ENCODE data around the gene RASGRP4.

RASGRP4 gene

GRCh38 chr19:38400361-38400760 lies 25.7 kb downstream of the RASGRP4 start:
- H3K79me2 ChIP-seq (ENCODE audit: insufficient read depth, low read length), result no peaks in the 10 kb centered on the region
- no peak overlapping the region for H3K4me2 ChIP-seq (ENCODE audit: low read length)
- no peaks in the 10 kb centered on the region for H3K27me3 ChIP-seq (ENCODE audit: insufficient read depth, low read length)
- TF ChIP-seq EZH2 (IDR thresholded peaks at IDR 0.05; ENCODE audit: borderline replicate concordance, low read length) (no peak), CTCF (IDR thresholded peaks at IDR 0.05; ENCODE audit: low read length) (no peak)
- H3K9me2 ChIP-seq (ENCODE audit: low read depth, low read length), result no peaks in the 10 kb centered on the region
- H3K9me3 ChIP-seq (ENCODE audit: low read length), result no peaks in the 10 kb centered on the region
- H3K27ac ChIP-seq (ENCODE audit: low read depth, low read length, poor library complexity, severe bottlenecking), result no peak overlapping the region
- no peaks in the 10 kb centered on the region for H3F3A ChIP-seq (ENCODE audit: insufficient read depth, low read length)
- no peak overlapping the region for H2AFZ ChIP-seq (ENCODE audit: low read length)
- H3K36me3 ChIP-seq (ENCODE audit: insufficient read depth, low read length), result 0 out of 2 replicates have a peak, but pooled peaks cover 7% of the 10 kb centered on the region
- H3K4me1 ChIP-seq (ENCODE audit: insufficient read depth, low read length, severe bottlenecking), result peaks cover 10% of the 10 kb centered on the region
- H4K20me1 ChIP-seq (ENCODE audit: insufficient read depth, low read length), result no peaks in the 10 kb centered on the region
- no peak overlapping the region for H3K9ac ChIP-seq (ENCODE audit: low read length)
- H3K4me3 ChIP-seq (ENCODE audit: low read depth, low read length, poor library complexity, severe bottlenecking), result no peak overlapping the region

- Histone ChIP-seq H2AFZ (ENCODE audit: low read length) (no peak overlapping the region), H3K27ac (ENCODE audit: low read depth, low read length, poor library complexity, severe bottlenecking) (no peak overlapping the region), H3K36me3 (ENCODE audit: insufficient read depth, low read length) (no peaks in the 10 kb centered on the region), H3K9me2 (ENCODE audit: low read depth, low read length) (no peaks in the 10 kb centered on the region), H3K4me3 (ENCODE audit: low read depth, low read length, poor library complexity, severe bottlenecking) (no peak overlapping the region), H3K9ac (ENCODE audit: low read length) (no peak overlapping the region), H3K27me3 (ENCODE audit: insufficient read depth, low read length) (no peaks in the 10 kb centered on the region), H3K79me2 (ENCODE audit: insufficient read depth, low read length) (no peaks in the 10 kb centered on the region), H3K9me3 (ENCODE audit: low read length) (no peaks in the 10 kb centered on the region), H4K20me1 (ENCODE audit: insufficient read depth, low read length) (no peaks in the 10 kb centered on the region), H3K4me1 (ENCODE audit: insufficient read depth, low read length, severe bottlenecking) (peaks cover 10% of the 10 kb centered on the region), H3K4me2 (ENCODE audit: low read length) (no peak overlapping the region), H3F3A (ENCODE audit: insufficient read depth, low read length) (no peaks in the 10 kb centered on the region)
- TF ChIP-seq CTCF (IDR thresholded peaks at IDR 0.05; ENCODE audit: low read length) (no peak), EZH2 (IDR thresholded peaks at IDR 0.05; ENCODE audit: borderline replicate concordance, low read length) (no peak)
These were observed 26.5 kb downstream of the RASGRP4 start for GRCh38 chr19:38399537-38399936.

GRCh38 chr19:38399081-38399480 lies 26.9 kb downstream of the RASGRP4 start:
- H3K27me3 ChIP-seq (ENCODE audit: insufficient read depth, low read length), result no peaks in the 10 kb centered on the region
- H3K4me3 ChIP-seq (ENCODE audit: low read depth, low read length, poor library complexity, severe bottlenecking), result no peak overlapping the region
- no peaks in the 10 kb centered on the region for H3K79me2 ChIP-seq (ENCODE audit: insufficient read depth, low read length)
- no peak overlapping the region for H3K4me2 ChIP-seq (ENCODE audit: low read length)
- no peak overlapping the region for H3K27ac ChIP-seq (ENCODE audit: low read depth, low read length, poor library complexity, severe bottlenecking)
- no peak overlapping the region for H3K9ac ChIP-seq (ENCODE audit: low read length)
- no peak overlapping the region for H2AFZ ChIP-seq (ENCODE audit: low read length)
- H3F3A ChIP-seq (ENCODE audit: insufficient read depth, low read length), result no peaks in the 10 kb centered on the region
- H3K4me1 ChIP-seq (ENCODE audit: insufficient read depth, low read length, severe bottlenecking), result peaks cover 7% of the 10 kb centered on the region
- TF ChIP-seq EZH2 (IDR thresholded peaks at IDR 0.05; ENCODE audit: borderline replicate concordance, low read length) (no peak), CTCF (IDR thresholded peaks at IDR 0.05; ENCODE audit: low read length) (no peak)
- H3K9me3 ChIP-seq (ENCODE audit: low read length), result no peaks in the 10 kb centered on the region
- no peaks in the 10 kb centered on the region for H3K36me3 ChIP-seq (ENCODE audit: insufficient read depth, low read length)
- H4K20me1 ChIP-seq (ENCODE audit: insufficient read depth, low read length), result no peaks in the 10 kb centered on the region
- no peaks in the 10 kb centered on the region for H3K9me2 ChIP-seq (ENCODE audit: low read depth, low read length)
